GM21390 (cell line): ENCODE results near the gene CHST15.
"Not testable (repeated sequence)": the region's sequence is repeated elsewhere in the genome, so short reads cannot be mapped to it uniquely, and the experiment has no call there.

Experiments
- ATAC-seq: cut with Tn5 transposase; IDR thresholded peaks from one replicate; pipeline ENCODE4 v1.9.1; 2021; ENCODE audit not compliant: unreplicated experiment

Gene CHST15

DNA sequence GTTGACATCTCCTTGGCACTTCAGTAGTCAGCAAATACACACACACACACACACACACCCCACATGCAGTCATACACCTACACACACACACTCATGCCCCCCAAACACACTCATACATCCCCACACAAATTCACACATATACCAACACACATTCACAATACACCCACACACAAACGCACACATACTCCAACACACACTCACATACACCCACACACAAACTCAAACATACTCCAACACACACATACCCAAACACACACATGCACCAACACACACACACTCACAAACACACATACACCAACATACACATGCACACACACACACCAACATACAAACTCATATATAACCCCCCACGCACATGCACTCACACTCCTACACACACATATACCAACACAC, 31.4 kb upstream of the CHST15 start:
- no peak for ATAC-seq

DNA sequence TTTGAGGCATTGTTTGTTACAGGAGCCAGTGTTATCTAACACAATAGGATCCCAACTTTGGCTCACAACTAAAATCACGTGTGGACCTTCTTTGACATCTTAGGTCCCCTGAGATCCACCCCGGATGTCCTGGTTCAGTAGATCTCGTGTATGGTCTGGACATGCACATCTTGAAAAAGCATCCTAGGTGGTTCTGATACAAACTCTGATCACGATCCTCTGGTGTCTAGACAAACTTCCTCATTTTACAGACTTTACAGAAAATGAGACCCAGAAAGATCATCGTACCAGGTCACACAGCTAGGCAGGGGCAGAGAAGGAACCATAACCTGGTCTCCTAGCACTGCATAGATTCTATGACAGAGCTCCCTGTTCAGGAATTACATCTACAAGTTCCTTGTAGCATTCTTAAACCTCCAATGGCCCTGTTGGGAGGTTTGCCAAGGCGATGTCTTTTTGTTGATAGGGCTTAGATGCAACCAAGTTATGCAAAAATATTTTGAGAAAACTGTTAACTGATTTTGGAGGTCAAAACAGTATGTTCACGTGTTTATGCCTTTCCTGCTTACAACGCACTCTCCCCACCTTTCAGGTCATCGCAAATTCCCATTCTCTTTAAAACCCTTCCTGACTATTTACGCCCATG, 30.8 kb upstream of the CHST15 start:
- no peak for ATAC-seq

DNA sequence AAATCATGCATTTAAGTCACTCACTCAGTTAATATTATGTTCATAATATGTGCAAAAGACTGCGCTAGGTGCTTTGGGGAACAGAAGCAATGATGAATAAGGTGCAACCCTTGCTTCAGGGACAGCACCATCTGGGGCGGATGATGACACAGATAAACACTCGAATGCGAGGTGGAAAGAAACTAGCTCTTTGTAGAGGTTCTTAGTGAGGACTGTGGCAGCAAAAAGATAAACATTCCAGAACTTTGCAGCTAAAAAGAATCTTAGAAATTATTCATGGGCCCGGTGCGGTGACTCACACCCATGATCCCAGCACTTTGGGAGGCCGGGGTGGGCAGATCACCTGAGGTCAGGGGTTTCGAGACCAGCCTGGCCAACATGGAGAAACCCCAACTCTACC, 29.8 kb upstream of the CHST15 start:
- no peak for ATAC-seq

DNA sequence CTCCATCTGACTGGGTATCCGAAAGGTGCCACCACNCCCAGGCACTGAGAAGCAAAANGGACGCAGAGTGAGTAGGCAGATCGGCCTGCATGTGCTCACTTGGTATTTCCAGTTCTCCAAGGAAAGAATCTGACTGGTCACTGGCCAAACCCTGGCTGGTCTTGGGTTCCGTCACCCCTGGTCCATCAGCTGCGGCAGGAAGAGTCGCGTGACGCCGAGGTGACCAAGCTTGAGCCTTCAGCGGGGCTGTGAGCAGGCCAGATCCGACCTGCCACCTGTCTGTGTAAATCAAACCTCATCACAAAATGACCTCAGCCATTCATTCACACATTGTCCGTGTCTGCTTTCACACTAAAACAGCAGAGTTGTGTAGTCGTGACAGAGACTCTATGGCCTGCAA, 28.8 kb upstream of the CHST15 start:
- no peak for ATAC-seq

DNA sequence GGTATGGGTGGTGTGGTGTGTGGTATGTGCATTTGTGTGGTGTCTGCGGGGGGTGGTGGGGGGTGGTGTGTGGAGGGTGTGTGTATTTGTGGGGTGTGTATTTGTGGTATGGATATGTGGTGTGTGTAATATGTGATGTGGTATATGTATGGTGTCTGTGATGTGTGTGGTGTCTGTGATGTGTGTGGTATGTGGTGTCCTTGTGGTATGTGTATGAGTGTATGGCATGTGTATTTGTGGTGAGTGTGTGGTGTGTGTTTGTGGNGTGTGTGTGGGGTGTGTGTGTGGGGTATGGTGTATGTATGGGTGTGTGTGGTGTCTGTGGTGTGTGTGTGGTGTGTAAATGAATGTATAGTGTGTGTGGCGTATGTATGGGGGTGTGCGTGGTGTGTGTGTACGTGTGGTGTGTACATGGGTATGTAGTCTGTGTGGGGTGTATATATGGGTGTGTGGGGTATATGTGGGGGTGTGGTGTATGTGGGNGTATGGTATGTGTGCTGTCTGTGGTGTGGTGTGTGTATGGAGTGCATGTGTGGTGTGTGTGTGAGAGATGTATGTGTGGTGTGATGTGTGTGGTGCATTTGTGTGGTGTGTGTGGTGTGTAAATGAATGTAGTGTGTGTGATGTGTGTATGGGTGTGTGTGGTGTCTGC, 27.1 kb upstream of the CHST15 start:
- no peak for ATAC-seq

DNA sequence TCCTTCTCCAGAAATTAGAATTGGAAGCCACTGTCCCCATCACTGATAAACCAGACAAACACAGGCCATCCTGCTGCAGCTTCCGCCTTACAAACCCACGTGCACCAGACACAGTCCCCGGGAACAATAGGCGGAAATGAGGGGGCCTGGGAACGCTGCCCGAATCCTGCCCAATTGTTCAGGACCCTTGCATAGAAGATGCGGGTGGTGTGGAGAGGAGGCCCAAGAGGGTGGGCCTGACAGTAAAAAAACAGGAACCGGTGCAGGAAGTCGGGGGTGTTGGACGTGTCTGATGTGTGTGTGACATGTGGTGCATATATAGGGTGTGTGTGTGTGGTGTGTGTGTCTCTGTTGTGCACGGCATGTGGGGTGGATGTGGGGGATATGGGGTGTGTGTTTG, 26.5 kb upstream of the CHST15 start:
- ATAC-seq: no peak

DNA sequence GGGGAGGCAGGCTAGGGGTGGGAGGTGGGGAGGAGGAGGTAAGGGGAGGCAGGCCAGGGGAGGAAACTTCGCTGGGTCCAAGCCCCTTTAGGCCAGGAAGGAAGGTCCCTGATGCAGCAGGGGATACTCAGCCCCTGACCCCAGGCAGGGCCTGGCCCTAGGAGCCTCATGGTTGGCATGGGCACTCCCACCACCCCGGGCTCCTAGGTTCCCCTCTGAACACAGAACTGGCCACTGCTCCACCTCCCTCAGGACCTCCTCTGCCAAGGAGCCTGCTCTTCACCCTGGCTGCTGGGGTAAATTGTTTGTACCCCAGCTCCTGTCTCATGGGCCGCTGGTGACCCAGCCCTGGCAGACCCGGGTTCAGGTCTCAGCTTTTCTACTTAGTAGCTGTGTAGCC, 25.8 kb upstream of the CHST15 start:
- no peak for ATAC-seq

DNA sequence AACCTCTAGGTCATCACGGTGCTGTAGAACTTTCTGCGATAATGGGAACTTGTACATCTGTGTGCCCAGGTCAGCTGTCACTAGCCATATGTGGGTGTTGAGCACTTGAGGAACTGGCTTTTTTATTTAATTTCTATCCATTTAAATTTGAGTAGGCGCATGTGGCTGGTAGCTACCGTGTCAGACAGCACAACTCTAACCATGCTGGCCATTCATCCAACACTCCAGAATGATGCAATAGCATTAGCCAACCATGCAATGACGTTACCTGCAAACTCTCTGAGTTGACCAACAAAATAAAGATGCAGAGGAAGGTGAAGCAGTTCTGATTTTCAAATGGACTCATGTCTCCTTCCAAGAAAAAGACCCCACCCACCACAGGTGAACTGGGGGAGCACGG, 24.4 kb upstream of the CHST15 start:
- ATAC-seq: no peak

DNA sequence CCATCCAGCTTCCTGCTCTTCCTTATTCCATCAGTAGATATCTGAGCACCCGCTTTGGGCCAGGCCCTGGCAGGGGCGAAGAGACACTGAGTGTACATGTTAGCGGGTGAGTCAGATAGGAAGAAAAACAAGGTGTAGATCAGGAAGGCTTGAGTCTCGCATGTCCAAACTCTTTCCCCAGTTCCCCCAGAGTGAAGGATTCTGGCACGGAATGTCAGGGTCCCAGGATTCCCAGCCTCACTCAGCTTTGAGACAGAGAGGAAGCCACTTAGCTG, 24.1 kb upstream of the CHST15 start:
- no peak for ATAC-seq

DNA sequence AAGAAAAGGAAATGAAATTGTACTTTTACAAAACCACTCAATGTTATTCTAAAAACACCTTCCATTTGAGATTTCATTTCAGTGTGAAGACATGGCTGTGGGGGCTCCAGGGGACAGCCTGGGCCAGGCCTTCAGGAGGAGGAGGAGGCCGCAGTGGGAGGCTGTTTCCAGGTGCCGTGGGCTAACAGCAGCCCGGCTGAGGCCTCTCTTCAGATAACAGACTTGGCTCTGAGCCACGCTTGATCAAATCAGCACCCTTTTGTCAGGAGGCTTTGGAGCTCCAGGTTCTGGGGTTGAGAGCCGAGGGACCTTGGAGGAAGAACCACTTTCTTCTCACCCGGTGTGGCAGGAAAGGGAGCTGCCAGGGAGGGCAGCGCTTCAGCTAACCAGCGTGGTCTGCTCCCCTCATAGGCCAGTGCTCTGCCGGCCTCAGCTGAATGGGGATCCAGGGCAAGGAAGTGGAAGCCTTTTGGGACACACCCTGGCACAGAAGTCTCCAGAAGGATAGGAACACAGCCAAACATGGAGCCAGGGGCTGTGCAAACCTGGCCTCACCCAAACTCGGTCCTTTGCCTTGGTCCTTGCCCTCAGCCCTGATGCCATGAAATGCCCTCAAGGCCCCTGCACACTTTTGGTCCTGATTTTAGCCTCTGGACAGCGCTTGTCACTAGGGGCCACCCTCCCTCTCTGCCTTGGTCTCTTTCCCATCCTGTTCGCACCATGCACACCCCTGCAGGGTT, 23.5 kb upstream of the CHST15 start:
- no peak for ATAC-seq

DNA sequence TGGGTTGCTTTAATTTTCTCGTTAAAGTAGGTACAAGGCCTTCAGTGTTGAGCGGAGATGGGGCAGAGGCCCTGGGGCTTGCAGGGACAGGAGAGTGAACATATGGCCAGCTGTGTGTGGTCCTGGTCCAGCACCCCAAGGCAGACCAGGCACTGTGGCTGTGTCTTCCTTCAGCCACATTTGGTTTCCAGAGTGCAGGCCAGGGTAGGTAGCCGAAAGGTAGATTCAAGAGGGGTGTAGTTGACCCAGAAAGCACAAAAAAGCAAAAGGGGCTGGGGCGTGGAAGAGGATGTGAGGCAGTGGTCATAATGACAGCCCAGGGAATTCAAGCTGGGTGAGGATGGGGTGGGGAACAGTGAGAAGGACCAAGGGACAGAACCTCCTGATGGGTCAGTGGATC, 21.3 kb upstream of the CHST15 start:
- ATAC-seq: no peak

DNA sequence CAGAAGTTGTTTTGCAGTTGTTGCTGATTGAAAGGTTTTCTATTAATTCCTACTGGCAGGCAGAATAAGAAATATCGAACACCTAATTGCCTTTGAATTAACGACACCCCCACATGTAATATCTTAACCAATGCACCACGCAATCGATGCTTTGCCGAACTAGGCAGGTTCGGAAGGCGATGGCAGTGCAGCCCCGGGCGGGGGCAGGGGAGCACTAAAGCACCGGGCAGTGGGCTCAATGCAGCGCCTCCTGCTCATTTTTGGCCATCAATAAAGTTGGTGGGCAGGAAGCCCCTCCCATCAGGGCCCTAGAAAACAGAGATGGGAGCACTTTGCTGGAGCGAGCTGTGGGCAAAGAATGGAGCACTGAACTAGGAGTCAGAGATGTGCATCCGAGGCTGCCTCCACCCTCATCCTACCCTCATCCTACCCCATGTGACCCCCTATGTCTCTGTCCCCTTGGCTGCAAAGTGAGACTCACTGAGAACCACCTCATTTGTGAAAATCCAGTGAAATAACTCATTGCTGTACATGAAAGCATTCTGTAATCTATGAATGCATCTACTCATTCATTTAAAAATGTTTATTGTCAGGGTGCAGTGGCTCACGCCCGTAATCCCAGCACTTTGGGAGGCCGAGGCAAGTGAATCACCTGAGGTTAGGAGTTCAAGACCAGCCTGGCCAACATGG, 19.6 kb upstream of the CHST15 start:
- ATAC-seq: no peak

DNA sequence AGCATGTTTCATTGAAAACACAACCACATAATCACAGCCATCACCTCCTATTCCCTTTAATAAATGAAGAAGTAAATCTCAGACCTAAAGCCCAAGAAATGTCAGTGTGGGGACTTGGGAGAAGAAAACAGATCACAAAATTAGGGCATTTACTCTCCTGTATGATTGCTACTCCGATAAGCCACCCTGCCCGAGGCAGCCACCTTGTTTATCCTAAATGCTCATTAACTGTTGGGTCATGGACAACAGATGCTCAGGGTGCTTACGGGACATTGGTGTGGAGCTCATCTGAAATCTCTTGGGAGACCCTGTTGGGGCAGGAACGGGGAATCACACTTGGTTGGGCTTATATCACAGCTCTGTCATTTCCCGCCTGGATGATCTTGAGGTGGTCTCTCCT, 17.5 kb upstream of the CHST15 start:
- no peak for ATAC-seq

DNA sequence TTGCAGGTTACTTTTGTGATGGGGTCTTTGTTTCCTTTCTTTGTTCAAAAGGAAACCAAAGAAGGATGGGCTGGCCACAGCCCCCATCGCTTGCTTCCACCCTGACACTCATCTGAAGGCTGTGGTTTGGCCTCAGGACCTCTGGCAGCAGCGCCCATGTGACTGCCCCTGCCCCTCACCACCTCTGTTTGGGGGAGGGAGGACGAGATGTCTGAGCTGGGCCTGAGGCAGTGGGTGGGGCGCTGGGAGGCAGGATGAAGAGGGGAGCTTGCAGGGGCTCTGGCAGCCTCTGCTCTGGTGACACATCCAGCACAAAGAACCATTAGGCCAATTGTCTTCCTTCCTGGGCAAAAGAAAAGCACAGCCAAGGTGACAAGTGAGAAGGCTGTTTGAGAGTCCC, 15.9 kb upstream of the CHST15 start:
- ATAC-seq: no peak

DNA sequence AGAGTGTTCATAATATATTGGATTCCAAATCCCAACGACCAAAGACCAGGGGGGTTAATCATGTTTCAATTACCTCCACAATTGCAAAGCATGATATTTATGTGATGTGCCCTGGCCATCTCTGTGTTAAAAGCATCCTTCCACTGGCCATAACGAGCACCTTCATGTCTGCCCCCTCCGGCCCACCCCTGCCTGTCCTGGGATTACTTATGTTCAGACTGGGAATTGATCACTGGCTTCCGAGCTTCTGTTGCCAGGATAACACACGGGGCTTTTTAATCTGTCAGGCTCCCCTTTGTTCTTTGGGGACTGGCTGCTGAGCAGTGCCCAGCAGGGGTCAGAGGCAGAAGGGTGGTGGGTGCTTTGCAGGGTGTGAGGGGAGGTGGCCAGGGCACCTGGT, 13.7 kb upstream of the CHST15 start:
- ATAC-seq: no peak

DNA sequence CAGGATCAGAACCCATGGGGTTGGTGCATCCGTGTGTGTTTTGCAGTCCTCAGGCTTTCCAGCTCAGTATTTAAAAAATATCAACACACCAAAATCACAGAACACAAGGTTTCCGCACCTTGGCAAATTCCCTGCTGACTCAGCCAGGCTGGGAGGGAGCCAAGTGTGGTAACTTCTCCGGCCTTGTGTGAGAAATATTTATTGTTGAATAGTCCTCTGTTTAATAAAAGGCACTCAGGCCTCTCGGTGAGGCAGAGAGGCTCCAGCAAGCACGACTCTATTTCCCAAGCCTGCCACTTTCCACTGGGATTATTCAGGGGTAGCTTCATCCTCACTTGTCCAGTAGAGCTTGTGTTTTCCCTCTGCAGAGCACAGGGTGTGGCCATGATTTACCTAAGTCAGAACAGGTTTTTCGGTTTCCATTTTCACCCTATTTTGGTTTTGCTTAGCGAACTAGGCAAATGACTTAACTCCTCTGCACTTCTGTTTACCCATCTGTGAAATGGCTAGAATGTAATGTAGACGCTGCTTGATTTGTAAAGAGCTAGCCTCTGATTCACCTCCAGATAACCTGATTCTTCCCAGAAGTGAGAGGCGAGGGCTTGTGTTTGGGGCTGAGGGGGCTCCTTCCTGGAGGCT, 13.0 kb upstream of the CHST15 start:
- ATAC-seq: peak; percentile 95

DNA sequence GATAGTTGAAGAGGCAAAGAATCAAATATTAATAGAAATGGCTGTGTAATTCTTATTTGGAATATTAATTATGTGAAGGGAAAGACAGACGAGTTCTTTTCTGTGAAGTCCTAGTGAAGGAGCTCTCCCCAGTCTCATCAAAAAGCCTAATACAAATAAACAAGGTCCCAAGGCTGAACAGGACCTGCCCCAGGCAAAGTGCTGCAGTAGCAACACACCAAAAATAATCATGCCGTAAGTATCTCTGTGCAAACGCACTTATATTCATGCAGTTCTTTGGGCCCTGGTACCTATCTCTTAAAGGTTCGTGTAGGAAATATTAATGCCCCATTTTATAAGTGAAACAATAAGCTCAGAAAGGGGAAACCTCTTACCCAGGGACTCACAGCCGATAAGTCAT, 12.2 kb upstream of the CHST15 start:
- ATAC-seq: no peak

DNA sequence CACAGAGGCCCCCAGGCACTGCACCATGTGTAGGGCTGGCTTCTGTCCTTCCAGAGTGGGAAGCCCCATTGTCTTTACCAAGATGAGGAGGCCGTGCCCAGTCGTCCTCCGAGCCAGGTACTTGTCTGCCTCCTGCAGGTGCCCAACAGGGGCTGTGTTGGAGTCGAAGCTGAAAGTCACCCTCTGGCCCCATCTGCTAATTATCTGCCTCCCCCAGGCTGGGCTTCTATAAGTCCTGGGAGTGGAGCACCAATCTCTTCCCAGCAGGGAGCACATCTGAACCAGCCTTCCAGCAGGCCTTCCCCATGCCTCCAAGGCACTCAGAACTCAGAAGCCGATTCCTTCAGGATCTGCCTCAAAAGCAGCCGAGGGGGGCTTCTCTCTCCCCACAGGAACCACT, 11.6 kb upstream of the CHST15 start:
- ATAC-seq: no peak

DNA sequence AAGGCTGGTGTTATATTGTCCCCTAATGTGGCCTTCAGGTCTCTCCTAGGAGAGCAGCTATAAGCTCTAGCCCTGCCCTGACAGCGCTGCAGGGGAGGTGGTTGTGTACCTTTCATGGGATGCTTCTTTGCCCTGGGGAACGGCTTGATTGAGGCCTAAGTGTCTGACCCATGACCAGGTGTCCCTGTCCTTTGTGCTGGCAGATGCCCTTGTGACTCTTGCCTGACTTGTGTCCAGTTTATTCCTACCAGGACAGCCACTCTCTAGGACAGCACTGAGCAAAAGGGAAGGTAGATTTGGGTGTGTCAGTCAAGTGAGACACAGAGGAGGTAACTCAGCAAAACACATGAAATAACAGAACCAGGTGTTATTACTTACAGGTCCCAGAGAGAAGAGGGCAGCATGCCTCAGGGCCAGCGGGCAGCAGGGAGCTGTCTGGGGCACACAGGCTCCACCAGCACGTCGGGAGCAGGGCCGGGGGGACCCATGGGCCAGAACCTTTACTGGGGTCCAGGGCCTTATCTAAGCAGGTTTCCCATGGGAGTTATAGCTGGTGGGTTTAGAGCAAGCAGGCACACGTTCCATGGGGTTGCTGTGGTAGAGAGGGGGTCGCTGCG, 10.7 kb upstream of the CHST15 start:
- no peak for ATAC-seq

DNA sequence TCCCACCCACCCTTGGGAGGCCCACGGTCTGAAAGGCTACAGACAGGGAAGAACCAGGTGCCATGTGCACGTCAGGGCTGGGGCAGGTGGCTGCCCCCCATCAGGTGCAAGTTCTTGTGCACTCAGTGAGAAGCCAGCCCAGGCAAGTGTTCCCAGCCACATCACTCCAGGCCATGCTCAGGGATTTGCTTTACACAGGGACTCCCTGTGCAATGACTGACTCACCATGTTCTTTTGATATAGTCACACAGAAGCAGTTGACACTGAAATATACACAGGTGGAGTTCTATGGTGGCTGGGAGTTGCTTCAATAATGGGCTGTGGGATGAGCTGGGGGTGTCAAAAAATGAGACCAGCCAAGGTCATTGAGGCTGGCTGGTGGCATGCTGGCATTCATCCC, 8.0 kb upstream of the CHST15 start:
- no peak for ATAC-seq

DNA sequence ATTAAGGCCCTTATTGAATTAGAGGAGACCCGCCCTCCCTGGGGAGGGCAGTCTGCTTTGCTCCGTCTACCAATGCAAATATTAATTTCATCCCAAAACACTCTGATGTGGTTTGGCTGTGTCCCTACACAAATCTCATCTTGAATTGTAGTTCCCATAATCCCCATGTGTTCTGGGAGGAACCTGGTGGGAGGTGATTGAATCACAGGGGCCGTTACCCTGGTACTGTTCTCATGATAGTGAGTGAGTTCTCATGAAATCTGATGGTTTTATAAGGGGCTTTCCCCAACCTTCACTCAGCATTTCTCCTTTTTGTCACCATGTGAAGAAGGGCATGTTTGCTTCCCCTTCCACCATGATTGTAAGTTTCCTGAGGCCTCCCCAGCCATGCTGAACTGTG, 7.3 kb upstream of the CHST15 start:
- not testable (repeated sequence) for ATAC-seq
